Non-pigmented ciliary epithelial cell (primary cell): ENCODE results near the gene RBPMS2.
"Not testable (repeated sequence)": the region's sequence is repeated elsewhere in the genome, so short reads cannot be mapped to it uniquely, and the experiment has no call there.

Experiments used
- DNase-seq: peaks from one replicate; pipeline ENCODE4 v3.0.0-alpha.2; 2010; ENCODE audit warnings: low read depth

Gene RBPMS2

DNA sequence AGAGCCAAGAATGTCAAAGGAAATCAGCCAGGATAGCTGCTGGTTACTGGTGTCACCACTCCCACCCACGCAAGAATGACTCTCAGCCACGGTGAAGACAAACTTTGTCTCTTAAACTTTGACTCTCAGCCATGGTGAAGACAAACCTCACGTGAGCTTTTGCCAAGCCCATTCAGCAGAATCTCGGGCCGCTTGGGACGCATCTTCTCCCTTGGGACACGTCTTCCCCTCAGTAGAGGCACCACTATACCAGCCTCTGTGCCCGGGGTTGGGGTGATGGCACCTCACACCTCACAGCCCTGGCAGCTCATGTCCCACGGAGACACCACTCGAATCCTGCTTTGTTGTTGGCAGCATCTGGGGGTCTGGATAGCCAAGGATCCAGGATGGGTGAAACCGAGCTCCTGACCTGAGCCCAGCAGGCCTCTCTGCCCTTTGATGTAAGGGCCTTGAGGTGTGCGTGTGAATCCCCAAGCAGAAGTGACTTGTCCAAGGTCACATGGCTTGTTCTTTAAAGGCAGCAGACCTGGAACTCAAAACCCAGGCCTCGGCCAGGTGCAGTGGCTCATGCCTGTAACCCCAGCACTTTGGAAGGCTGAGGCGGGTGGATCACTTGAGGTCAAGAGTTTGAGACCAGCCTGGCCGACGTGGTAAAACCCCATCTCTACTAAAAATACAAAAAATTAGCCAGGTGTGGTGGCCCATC lies 21.8 kb downstream of the RBPMS2 start:
- DNase-seq = no peak

DNA sequence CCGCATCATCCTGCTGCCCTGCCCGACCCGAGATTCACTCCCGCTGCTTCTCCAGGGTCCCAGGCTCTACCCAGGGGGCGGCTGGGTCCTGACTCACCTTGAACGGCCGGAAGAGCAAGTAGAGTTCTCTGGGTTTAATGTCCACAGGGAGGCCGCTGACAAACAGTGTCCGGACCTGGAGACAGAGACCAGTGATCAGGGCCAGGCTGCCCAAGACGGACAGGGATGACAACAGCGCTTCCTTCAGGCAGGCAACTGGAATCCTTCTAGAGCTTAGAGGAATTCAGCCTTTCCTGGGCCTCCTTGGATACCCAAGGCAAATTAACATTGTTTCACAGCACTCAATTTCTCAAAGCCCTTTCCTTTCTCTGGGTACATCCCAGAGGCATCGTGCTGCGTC lies 23.9 kb downstream of the RBPMS2 start:
- DNase-seq = no peak

DNA sequence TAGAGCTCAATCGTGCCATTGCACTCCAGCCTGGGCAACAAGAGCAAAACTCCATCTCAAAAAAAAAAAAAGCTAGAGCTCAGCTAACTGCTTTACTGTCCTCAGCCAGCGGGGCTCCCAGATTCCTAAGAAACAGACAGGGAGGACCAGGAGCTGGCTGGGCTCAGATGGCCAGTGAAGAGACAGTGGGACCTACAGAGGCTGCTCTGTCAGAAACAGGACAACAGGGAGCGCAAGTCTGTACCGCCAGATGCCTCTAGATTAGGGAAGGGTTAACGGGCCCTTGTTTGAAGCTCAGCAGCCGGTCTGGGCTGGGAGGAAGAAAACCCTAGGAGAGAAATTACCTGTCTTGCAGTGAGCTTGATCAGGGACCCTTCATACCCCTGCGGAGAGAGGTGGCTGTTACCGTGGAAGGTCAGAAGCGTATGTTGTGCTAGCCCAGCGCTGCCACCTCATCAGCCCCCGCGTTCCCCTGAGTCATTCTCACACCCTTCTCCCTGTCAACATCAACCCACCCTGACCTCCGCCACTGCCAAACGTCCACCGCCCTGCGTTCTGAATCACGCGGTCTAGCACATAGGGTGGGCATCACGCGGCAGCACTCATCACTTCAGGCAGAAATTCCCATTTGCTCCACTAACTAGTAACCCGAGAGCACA lies 25.3 kb downstream of the RBPMS2 start:
- no peak for DNase-seq

DNA sequence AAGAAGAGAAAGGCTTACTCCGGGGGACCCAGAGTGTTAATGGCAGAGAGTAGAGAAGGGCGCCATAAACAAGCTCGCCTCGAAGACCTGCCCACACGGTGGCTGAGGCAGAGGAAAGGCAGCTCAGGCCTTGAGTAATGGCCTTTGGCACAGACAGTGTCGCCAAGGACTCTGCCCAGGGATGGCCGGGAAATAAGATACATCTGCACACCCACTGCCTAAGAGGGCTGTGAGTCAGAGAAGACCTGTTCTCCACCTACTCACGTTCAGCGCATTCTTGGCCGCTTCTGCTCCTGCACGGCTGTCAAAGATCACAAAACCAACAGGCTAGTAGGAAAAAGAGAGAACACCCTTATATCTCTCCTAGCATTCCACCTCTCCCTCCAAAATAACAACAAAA lies 26.2 kb downstream of the RBPMS2 start:
- DNase-seq = no peak

DNA sequence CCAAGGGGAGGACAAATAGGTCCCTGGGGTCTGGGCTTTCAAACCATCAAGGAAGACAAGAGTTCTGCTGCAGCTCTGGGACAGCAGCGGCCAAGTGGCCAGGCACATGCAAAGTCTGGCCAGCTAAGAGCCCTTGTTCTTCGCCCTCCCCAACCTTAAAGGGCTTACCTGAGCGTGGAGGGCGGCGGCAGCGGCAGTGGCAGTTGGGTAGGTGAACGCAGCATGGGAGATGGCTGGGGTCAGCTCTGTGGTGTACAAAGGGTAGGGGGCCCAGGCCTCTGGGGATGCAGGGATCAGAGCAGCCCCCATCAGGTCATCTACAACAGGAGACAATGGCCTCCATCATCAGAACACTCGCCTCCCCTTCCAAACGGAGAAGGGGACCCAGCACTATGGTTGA lies 27.1 kb downstream of the RBPMS2 start:
- no peak for DNase-seq

DNA sequence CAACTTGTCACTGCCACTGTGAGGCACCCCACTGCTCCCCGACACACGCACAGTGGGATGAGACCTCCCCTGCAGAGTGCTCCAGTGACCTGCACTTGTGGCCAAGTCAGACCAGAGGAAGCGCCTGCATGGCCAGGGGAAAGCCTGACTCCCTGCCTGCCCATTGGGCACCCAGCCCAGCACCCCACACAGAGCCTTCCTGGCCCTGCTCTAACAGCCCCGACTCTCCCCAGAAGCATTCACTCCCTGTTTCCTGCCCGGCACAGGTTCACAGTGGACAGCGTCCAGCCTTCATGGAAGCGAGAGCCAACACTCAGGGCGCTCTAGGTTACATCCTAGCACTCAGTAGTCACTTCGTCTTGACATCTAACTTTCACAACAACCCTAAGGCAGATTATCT lies 27.8 kb downstream of the RBPMS2 start:
- no peak for DNase-seq

DNA sequence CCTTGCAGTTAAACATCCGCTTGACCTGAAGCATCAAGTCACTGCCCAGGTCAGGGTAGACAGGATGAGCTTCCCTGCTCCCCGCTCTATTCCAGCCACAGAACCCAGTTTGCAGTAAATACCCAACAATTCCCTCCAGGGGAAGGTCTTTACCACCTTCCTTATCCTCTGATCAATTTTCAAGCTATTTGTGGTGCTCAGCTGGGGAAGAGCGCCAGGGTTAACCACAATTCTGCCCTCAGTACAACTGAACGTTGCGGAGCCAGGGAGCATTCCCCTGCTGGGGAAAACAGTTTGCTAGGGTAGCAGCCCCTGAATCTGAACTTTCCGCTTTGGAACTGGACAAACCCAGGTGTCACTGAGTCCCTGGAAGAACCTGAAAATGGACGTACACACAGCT lies 28.5 kb downstream of the RBPMS2 start:
- DNase-seq = no peak

DNA sequence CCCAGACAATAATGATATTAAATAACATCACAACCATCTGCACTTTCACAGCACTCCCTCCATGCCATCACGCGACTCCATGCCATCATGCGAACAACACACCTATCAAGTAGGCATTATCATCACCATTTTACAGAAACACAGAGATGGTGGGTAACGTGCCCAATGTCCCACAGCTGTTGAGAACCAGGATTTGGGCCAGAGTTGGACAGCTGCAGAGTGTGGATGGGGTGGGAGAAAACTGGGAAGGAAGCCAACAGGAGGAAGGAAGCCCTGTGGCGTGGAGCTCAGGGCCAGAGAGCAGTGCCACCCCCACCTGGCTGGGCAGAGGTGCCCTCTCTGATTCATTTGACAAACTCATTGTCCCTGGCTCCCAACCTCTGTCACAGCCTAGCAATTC lies 29.0 kb downstream of the RBPMS2 start:
- no peak for DNase-seq

DNA sequence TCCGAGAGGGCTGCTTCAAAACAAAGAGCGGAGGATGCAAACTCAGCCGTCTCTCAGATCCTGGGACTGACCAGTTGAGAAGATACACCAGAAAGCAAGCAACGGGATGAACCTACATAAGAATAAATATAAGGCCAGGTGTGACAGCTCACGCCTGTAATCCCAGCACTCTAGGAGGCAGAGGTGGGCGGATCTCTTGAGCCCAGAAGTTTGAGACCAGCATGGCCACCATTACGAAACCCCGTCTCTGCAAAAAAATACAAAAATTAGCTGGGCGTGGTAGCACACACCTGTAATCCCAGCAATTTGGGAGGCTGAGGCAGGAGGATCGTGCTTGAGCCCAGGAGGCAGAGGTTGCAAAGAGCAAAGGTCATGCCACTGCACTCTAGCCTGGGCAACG lies 31.7 kb downstream of the RBPMS2 start:
- DNase-seq = no peak

DNA sequence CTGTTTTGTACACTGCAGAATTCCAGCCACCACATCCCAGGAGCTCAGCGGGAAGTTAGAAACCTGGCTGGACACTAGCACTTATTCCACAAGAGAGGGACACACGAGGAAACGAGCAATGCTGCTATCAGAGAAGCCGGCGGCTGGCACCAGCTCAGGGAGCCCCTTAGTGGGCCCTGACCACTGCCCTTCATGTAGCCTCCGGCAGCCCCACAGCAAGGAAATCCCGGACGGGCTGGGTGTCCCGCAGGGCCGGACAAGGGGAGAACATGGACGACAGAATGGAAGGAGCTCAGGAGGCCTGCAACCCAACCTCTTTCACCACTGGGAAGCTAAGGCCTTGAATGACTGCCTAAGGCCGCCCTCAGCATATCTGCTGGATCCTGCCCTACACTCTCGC lies 32.5 kb downstream of the RBPMS2 start:
- no peak for DNase-seq

DNA sequence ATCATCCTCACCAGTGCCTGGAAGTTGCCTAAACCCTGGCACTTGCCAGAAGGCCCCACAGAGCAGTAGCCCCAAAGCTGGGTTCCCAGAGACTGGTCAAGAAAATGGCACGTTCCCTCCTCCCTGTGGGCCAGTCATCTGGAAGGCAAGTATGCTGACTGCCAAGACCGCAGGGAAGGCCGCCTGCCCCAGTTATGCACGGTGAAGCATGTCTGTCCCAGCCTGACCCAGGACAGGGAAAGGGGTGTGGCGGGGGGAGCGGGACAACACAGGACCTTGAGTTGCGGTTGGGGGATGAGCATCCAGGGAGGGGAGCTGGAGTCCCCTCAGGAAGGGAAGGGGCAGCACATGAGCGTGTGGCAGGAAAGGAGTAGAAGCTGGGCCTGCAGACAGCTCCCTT lies 33.0 kb downstream of the RBPMS2 start:
- DNase-seq = no peak

DNA sequence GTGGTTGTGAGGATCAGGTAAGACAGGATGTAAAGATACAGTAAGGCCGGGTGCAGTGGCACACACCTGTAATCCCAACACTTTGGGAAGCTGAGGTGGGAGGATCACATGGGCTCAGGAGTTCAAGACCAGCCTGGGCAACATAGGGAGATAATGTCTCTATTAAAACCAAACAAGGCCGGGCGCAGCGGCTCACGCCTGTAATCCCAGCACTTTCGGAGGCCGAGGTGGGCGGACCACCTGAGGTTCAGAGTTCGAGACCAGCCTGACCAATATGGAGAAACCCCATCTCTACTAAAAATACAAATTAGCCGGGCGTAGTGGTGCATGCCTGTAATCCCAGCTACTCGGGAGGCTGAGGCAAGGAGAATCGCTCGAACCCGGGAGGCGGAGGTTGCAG lies 33.7 kb downstream of the RBPMS2 start:
- not testable (repeated sequence) for DNase-seq

DNA sequence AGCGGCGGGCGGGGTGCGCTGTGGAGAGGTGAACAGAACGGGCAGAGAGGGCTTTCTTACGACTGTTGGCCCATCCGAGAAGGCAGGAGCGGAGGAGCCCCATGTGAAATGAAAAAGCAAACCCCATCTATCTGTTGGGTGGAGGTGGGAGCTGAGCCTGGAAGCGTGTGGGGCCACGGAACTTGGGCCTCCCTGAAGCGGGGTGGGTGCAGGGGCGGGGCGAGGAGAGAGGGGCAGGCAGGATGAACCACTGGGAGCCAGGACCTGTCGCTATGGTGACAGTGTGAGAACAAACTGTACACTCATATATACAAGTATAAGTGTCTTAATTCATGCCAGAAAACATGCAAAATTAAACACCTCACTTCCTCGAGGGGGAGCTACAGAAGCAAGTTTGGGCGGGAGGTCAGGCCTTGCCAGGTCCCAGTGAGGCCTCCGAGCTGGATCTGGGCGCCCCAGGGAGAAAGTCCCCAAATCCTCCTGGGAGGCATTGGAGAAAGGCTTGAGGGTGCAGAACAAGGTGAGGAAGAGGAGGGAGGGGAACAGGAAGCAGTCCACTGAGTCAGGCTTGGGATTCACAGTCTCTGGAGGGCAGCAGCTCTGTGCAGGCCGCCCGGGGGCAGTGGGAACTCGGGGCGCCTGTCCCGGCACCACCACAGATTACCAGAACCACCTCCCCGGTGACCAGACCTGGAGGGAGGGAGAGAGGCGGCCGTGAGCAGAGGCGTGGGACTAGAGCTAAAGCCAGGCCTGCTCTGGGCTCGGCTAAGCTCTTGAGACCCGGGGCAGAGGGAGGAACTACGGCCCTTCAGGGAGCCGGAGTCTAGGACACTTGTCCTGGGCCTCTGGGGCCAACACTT lies 34.8 kb downstream of the RBPMS2 start:
- no peak for DNase-seq

DNA sequence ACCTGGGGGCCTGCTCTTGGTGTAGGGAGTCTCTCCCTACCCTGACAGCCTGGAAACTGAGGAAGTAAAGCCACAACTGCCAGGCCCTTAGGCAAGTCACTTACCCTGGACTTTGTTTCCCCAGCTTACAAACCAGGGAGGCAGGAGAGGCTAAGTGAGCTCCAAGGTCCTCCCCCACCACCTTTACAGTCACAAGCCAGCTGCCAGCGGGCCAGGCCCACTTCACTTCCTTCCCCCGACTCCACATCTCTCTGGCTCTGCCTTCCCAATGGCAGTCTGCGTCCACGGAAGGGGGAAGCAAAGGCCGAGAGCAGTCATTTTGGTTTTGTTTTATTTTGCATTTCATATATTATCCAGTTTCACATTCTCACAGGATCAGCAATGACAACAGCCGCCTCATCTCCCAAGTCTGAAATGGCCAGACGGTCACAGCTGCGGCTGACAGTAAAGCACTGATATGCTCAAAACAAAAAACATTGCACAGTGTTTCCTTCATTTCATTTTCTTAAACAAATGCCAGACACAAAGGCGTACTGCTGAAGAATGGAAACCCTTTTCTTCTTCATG lies 35.7 kb downstream of the RBPMS2 start:
- DNase-seq = no peak

DNA sequence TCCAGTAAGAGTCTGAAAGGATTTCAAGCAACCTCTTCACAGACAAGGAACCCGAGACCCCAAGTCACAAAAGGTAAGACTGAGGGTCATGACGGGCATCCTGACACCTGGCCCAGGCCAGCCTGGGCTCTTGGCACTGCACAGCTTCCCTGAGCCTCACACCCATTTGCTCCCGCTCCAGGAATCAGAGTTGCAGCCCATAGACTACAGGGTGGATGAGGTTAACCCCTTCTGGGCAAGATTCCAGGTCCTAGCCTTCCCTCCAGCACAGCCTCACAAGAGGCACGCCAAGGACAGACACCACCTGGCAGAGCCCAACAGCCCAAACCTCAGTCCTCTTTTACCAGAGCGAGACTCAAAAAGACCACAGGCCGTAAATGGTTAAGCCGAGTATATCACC lies 36.2 kb downstream of the RBPMS2 start:
- DNase-seq = no peak

DNA sequence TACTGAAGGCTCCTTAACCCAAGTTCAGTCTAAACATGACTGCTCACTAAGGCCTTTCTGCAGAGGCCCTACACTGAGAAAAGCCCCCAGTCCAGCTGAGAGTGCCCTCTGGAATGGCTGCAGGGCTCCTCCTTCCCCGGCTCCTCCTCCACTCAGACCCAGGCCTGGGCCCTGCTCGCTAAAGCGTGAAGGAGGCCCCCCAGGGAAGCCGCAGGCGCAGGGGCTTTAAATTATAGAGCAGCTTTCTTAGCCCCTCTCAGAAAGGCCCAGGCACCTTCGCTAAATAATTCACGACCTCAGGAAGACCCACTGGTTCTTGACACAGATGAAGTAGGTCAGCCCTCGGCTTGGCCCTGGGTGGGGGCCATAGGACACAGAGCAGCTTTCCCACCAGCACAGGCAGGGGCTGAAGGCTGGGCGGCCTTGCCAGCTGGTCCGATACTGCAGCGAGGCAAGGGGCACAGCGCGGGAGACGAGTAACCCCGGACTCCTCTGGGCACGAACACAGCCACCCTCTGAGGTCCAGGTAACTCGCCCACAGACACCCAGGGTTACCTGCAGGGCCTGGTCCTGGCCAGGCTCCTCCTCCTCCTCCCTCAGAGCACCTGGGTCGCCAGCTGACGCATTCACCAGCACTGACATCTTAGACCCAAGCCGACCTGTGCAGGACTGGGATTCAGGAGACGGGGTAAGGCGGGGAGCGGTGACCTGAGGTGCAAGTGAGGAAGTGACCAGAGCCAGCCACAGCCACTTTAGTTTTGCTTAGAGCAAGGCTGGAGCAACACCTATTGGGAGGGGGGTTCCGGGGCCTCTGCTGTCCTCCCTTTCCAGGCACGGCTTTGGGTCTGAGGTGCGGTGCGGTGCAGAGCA lies 36.9 kb downstream of the RBPMS2 start:
- no peak for DNase-seq

DNA sequence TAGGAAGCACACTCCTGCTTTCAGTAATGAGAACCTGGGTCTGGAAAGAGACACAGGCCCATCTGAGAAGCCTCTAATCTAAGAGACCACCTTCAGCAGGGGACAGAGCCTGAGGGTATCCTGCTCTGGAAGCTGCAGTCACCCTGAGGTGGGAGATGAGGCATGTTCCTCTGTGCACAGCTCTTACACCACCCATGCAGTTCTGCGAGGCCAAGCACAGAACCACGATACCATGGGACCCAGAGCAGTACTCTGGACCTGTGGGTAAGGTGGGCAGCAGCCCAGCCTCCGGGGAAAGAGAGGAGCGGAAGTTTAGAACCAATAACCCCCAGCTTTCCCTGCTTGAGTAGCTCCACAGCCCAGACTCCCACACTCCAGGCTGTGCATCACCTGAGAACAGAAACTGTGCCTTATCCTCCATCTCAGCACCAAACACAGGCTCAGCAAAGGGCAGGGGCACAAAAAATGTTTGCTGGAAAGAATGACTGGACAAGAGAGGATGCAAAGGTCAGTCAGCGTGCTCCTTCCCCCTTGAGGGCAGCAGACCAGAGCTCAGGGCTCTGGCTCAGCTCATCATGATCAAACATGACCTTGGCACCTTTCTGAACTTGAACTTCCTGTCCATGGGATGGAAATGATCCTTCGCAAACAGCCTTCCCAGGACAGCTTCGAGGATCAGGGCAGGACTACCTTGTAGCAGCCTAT lies 43.1 kb downstream of the RBPMS2 start:
- DNase-seq = no peak

DNA sequence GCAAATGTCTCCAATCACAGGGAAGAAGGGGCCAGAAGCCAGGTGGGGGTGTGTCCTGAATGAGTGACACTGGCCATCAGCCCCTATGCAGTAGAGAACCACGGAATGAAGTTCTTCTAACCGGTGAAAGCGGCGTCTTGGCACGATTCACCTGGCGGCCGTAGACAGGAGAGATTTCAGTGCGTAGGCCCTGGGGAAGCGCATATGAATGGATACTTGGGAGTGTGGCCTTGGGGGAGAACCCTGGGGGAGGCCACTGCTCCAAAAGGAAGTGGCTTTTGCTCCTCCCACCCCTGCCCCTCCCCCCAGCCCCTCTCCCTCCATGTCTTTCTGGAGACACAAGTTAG lies 43.6 kb downstream of the RBPMS2 start:
- DNase-seq = no peak

DNA sequence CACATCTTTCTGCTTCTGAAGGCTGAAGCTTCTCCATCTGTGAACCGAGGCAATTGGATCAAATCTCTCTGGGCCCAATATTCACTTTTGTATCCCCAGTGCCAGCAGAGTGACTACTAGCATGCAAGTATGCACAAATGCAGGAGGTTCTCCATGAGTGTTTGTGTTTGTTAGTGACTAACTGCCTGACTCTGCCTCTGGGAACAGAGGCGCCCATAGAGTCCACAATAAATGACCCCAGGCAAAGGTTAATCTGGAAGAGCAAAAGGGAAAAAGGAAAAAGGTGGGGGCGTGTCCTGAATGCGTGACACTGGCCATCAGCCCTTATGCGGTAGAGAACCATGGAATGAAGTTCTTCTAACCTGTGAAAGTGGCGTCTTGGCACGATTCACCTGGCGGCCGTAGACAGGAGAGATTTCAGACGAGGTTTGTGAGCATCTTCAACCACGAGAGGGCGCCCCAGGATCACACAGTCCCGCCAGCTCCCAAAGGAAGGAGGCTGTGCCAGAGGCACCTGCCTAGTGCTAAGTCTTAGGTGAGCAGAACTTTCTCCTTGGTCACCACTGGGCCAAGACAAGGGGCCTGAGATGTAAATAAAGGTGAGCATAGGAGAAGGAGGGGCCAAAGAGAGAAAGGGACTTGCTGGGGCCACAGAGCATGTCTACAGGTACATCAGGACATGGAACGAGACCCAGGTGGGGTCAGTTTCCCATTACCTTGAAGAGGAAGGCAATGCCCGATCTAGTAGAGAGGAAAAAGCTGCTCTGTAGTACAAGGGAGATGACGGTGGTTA lies 44.2 kb downstream of the RBPMS2 start:
- no peak for DNase-seq

DNA sequence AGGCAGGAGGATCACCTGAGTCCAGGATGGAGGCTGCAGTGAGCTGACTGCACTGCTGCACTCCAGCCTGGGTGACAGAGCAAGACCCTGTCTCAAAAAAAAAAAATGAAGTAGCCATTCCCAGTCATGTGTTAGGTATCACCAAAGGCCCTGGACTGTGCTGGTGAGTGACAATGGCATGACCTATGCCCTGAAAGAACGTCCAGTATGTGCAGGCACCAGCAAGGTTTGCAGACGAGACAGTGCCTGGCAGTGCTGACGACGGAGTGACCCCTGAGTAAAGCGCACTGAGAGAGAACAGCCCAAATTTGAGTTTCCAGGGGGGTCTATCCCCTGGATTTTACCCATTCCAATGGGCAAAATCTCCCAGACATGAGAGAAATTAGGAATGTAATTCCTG lies 45.2 kb downstream of the RBPMS2 start:
- no peak for DNase-seq

DNA sequence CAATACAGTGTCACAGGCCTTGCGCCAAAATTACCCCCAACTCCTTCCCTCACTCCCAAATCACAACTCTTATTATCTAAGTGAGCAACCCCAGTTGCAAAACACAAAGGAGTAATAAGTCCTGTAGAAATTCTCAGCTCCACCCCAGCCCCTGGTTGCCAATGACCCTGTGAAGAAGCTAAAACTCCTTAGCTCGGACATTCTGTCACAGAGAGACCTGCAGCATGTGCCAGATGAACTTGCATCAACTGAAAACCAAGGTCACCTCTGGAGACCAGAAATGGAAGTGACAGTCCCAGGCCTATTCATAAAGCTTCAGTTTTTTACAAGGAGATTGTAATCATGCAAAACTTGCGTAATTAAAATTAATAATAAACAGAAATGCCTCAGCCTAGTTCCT lies 55.2 kb downstream of the RBPMS2 start:
- DNase-seq = no peak
